C4-2B (cell line): Measurements from ENCODE around the gene TMEM72.

ENCODE experiments used
- ZFX ChIP-seq: fragments of 450-650 bp; IDR thresholded peaks from 2 replicates; pipeline ENCODE4 v1.6.1; 2017
- TF ChIP-seq, protein P1 (sequence below): fragments of 450-650 bp; conservative IDR thresholded peaks from 2 replicates; pipeline ENCODE4 v1.5.1; 2017; ENCODE audit warnings: mild to moderate bottlenecking

DNA sequence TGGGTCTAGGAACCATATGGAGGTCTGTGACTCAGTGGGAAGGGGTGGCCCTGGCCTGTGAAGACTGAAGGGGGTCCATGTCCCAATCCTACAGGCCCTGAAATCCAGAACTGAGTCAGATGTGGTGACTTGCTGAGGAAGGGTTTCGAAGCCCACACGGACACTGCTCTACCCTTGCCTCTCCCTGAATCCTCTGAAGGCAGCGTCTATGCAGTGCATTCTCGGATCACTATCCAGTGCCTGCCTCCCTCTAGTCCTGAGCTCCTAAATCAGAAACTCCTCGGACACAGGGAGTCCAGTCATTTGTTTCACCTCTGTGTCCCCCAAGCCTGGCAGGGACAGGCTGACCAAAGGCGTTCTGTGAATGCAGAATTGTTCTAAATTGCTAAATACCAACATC is 25.4 kb upstream of the TMEM72 start:
- TF ChIP-seq, protein P1, sequence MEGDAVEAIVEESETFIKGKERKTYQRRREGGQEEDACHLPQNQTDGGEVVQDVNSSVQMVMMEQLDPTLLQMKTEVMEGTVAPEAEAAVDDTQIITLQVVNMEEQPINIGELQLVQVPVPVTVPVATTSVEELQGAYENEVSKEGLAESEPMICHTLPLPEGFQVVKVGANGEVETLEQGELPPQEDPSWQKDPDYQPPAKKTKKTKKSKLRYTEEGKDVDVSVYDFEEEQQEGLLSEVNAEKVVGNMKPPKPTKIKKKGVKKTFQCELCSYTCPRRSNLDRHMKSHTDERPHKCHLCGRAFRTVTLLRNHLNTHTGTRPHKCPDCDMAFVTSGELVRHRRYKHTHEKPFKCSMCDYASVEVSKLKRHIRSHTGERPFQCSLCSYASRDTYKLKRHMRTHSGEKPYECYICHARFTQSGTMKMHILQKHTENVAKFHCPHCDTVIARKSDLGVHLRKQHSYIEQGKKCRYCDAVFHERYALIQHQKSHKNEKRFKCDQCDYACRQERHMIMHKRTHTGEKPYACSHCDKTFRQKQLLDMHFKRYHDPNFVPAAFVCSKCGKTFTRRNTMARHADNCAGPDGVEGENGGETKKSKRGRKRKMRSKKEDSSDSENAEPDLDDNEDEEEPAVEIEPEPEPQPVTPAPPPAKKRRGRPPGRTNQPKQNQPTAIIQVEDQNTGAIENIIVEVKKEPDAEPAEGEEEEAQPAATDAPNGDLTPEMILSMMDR = no peak
- TF ChIP-seq ZFX = no peak
